NB4 (cell line): ENCODE results near the gene TSPAN32.

Experiments
- CTCF ChIP-seq: IDR thresholded peaks from one replicate; pipeline ENCODE4 v1.5.1; 2012; ENCODE audit warnings: low read depth, low read length
- MAX ChIP-seq: IDR thresholded peaks from 2 replicates; pipeline ENCODE4 v1.6.1; 2011; ENCODE audit warnings: low read depth, low read length
- MYC ChIP-seq: IDR thresholded peaks from 2 replicates; pipeline ENCODE4 v1.6.1; 2011; ENCODE audit warnings: low read depth, low read length
- POLR2A ChIP-seq: IDR thresholded peaks from 2 replicates; pipeline ENCODE4 v1.6.1; 2011; ENCODE audit warnings: mild to moderate bottlenecking; ENCODE audit not compliant: insufficient read length; ENCODE audit errors: extremely low read depth

- TF ChIP-seq CTCF: no peak
- TF ChIP-seq POLR2A: no peak
- TF ChIP-seq MAX: no peak
- TF ChIP-seq MYC: no peak
These were observed 44.7 kb upstream of the TSPAN32 start for GRCh38 chr11:2256951-2257700.
